HEK293 (cell line): ENCODE data around the gene CABP4.

Experiments
- CTCF ChIP-seq: fragments of 450-650 bp; formaldehyde crosslinking; IDR thresholded peaks from 2 replicates; pipeline ENCODE4 v1.5.1; 2016; ENCODE audit warnings: missing biosample characterization, missing genetic modification characterization
- KLF17 ChIP-seq: fragments of 450-650 bp; formaldehyde crosslinking; IDR thresholded peaks from 2 replicates; pipeline ENCODE4 v1.5.1; 2016; ENCODE audit warnings: missing biosample characterization, missing genetic modification characterization
- PRDM10 ChIP-seq: fragments of 450-650 bp; formaldehyde crosslinking; IDR thresholded peaks from 2 replicates; pipeline ENCODE4 v1.5.1; 2016; ENCODE audit warnings: missing biosample characterization, missing genetic modification characterization
- ZSCAN4 ChIP-seq: fragments of 450-650 bp; formaldehyde crosslinking; IDR thresholded peaks from 2 replicates; pipeline ENCODE4 v1.5.1; 2017; ENCODE audit warnings: missing biosample characterization, missing genetic modification characterization

GRCh38 chr11:67419325-67420049 is 35.7 kb upstream of the CABP4 start:
- no peak for TF ChIP-seq PRDM10 (tag by site-specific recombination)
- TF ChIP-seq ZSCAN4 (tag by site-specific recombination), result no peak
- no peak for TF ChIP-seq KLF17
- TF ChIP-seq CTCF (tag by site-specific recombination), result no peak
